Stimulated activated CD8-positive, alpha-beta memory T cell treated with anti-CD3 and anti-CD28 coated beads, Interleukin-7, amount 100 ng/mL, for 1 hour (primary cell): ENCODE results near the gene AKNAD1.
"Not testable (repeated sequence)": the region's sequence is repeated elsewhere in the genome, so short reads cannot be mapped to it uniquely, and the experiment has no call there.

ENCODE experiments used
- DNase-seq, 2 donors: peaks; one replicate each; pipeline ENCODE4 v3.0.0-alpha.2; 2020; ENCODE audit warnings: low read depth in 2 of 2

Gene AKNAD1

DNA sequence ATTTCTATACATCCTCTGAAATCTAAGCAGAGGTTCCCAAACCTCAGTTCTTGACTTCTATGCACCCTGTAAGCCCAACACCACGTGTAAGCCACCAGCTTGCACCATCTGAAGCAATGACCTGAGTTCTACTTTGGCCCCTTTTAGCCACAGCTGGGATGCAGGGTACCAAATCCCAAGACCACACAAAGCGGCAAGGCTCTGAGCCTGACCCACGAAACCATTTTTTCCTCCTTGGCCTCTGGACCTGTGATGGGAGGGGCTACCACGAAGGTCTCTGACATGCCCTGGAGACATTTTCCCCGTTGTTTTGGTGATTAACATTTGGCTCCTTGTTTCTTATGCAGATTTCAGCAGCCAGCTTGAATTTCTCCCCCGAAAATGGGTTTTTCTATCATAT is 71.6 kb downstream of the AKNAD1 start:
- DNase-seq = no peak

DNA sequence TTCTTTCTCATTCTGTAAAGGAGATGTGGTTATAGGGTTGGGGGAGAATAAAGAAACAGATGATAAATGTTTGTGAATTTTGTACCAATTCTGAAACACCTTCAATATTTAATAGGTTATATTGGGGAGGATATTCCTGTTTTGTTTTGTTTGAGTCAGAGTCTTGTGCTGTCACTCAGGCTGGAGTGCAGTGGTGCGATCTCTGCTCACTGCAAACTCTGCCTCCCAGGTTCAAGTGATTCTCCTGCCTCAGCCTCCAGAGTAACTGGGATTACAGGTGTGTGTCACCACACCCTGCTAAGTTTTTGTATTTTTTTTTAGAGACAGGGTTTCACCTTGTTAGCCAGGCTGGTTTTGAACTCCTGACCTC is 75.3 kb downstream of the AKNAD1 start:
- DNase-seq = not testable (repeated sequence)

DNA sequence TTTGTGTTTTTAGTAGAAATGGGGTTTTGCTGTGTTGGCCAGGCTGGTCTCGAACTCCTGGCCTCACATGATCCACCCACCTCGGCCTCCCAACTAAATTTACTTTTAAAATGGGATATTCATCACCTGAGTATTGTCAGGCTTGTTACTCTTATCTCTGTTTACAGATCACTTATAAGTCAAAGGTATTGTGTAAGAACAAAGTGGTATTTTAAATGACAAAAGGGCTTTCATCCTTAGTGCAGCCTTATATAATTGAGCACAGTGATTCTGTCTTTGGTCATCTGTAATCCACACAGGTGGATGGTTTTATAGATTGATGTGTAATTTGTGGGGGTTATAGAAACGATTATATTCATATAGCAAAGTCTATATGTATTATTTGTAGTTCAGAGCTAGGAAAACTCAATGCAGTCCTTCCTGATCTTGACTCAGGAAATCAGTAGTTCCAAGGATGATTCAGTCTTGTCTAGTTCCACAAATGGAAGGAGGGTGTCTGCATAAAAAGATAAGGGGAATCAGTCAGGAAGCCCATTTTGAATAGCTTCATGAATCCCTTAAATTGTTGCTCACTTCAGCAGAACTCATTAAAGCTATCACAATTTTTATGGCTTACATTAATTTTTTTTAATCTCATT is 75.8 kb downstream of the AKNAD1 start:
- DNase-seq = no peak

DNA sequence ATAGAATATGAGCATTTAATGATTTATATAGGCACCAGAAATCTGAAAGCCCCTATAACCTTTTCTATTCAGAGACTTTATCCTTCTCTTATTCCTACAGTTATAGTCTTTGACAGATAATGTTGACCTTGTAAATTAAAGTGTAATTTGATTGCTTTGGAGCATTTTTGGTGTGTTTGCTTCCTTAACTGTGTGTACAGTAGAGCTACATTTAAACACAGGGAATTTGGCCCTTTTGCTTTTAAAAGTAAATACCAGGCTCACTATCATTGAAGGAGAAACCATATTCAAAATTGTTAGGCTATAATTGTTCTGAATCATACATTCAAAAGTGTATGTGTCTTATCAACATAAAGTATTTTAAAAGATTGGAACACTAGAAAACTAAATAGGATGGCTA is 77.4 kb downstream of the AKNAD1 start:
- DNase-seq = no peak

DNA sequence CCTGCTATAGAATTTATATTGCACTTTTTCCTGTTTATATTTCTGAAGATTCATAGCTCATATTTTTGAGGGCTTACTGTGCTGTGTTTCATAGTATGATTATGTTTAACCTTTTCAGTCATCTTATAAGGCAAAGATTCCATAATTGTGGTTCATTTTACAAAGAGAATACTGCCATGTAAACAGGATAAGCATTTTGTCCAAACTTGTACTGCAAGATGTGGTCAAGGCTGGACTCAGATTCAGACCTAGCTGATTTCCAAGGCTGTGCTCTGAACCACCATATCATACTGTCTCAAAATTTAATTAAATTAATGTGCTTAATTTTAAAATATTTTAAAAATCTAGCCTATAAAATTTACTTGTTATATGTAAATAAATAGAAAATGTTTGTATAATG is 79.1 kb downstream of the AKNAD1 start:
- DNase-seq = no peak

DNA sequence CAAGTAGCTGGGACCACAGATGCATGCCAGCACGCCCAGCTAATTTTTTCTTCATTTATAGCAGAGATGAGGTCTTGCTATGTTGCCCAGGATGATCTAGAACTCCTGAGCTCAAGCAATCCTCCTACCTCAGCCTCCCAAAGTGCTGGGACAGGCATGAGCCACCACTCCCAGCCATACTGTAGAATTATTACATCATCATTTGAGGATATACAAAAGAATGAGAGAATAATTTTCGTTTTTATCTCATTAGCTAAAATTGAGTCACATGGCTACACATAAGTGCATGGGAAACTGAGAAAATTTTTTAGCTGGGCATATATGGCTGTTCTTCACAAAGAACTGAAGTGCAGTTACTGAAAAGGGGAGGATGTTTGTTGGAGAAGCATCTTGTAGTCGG is 89.2 kb downstream of the AKNAD1 start:
- DNase-seq = no peak

DNA sequence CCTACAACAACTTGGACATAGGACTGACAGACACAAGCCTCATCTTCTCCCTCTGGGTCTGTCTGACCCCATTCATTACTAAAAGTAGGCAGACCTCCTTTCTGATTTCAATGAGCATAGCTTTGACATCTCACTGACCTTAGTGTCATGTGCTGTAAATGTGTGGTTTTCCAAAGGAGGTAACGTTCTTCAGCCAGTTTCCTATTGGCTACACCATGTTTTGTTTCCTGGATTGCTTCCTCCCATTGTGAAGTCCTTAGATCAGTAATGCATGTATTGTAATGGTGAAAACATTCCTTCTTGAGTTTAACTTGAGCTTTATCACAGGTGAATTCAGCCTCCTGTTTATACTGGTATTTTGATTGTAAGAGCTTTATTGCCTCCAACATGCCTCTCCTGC is 89.8 kb downstream of the AKNAD1 start:
- no peak for DNase-seq
